Lower lobe of right lung (tissue), 2 donors: ENCODE data around the gene PTPRK. TPM values are rescaled to one million over a fixed set of nuclear protein-coding genes. Genes with fewer than 3 reads are reported as not detected.

ENCODE experiments used
- ATAC-seq, 2 donors: fragments of 200-7000 bp; cut with Tn5 transposase; one replicate each; pipeline ENCODE4 v1.9.1; 2020 to 2022; ENCODE audit warnings: mild to moderate bottlenecking in 2 of 2, moderate library complexity in 2 of 2
- DNase-seq: peaks from one replicate; pipeline ENCODE4 v3.0.0-alpha.2; 2020
- H3K27ac ChIP-seq: fragments of 200-600 bp; one replicate; pipeline ENCODE4 v1.8.0; 2022
- H3K27me3 ChIP-seq: fragments of 200-600 bp; one replicate; pipeline ENCODE4 v1.8.0; 2022; ENCODE audit warnings: low read depth
- H3K36me3 ChIP-seq: fragments of 200-600 bp; one replicate; pipeline ENCODE4 v1.8.0; 2022; ENCODE audit warnings: mild to moderate bottlenecking
- H3K4me1 ChIP-seq: fragments of 200-600 bp; one replicate; pipeline ENCODE4 v1.8.0; 2022
- H3K4me3 ChIP-seq: fragments of 200-600 bp; one replicate; pipeline ENCODE4 v1.8.0; 2022; ENCODE audit warnings: mild to moderate bottlenecking
- H3K9me3 ChIP-seq: fragments of 200-600 bp; one replicate; pipeline ENCODE4 v1.8.0; 2022
- CTCF ChIP-seq: fragments of 200-600 bp; IDR thresholded peaks from one replicate; pipeline ENCODE4 v1.8.0; 2022; ENCODE audit warnings: antibody characterized with exemption, mild to moderate bottlenecking
- intact Hi-C: fragments of 100-400 bp; cut with DNase I; formaldehyde crosslinking; loops from one replicate; pipeline ENCODE4 v1.11.0; 2022
- total RNA-seq: library from RNA; stranded (reverse); fragmentation: NEBNext Ultra II Directional; extraction: Animal tissue kit (Norgen Biotek cat#: 25700); gene quantifications from one replicate; pipeline ENCODE4 v1.2.1, GENCODE V29; 2021
- donor health status: DM: no; HTN: yes; CAD: no; lungs with severe emphysema.

The PTPRK gene
- total RNA-seq, 1 donor from 2014 or later = 62.7 TPM

- no peak overlapping the region for H3K27ac ChIP-seq
- no peak for TF ChIP-seq CTCF
- no peak for ATAC-seq
- H3K4me3 ChIP-seq = no peak overlapping the region
- no peaks in the 10 kb centered on the region for H3K9me3 ChIP-seq
- H3K36me3 ChIP-seq = peaks cover 41% of the 10 kb centered on the region
- intact Hi-C loops = no loop called here
- no peaks in the 10 kb centered on the region for H3K4me1 ChIP-seq
- H3K27me3 ChIP-seq = no peaks in the 10 kb centered on the region
- DNase-seq = no peak
Measured at GRCh38 chr6:127968394-127968793, 552.0 kb downstream of the PTPRK start.

- DNase-seq = no peak
- no peak for ATAC-seq
Measured at GRCh38 chr6:127967708-127968107, 552.7 kb downstream of the PTPRK start.

GRCh38 chr6:127966616-127967015 is 553.8 kb downstream of the PTPRK start:
- Histone ChIP-seq H3K4me1 (no peaks in the 10 kb centered on the region), H3K4me3 (no peak overlapping the region), H3K27me3 (no peaks in the 10 kb centered on the region), H3K9me3 (no peaks in the 10 kb centered on the region), H3K27ac (no peak overlapping the region), H3K36me3 (peaks cover 24% of the 10 kb centered on the region)
- intact Hi-C loops = no loop called here
- ATAC-seq = no peak
- DNase-seq = no peak
- no peak for TF ChIP-seq CTCF

More at GRCh38 chr6:127967708-127968107, 552.7 kb downstream of the PTPRK start:
- H3K27me3 ChIP-seq = no peaks in the 10 kb centered on the region
- H3K9me3 ChIP-seq = no peaks in the 10 kb centered on the region
- H3K27ac ChIP-seq = no peak overlapping the region
- H3K36me3 ChIP-seq = peaks cover 34% of the 10 kb centered on the region
- no peak overlapping the region for H3K4me3 ChIP-seq
- no peak for TF ChIP-seq CTCF
- intact Hi-C loops = no loop called here
- no peaks in the 10 kb centered on the region for H3K4me1 ChIP-seq

- Histone ChIP-seq H3K36me3 (peaks cover 7% of the 10 kb centered on the region), H3K27me3 (no peaks in the 10 kb centered on the region), H3K4me3 (no peak overlapping the region), H3K27ac (no peak overlapping the region), H3K9me3 (no peaks in the 10 kb centered on the region), H3K4me1 (no peaks in the 10 kb centered on the region)
- ATAC-seq = no peak
- DNase-seq = no peak
- TF ChIP-seq CTCF = no peak
- intact Hi-C loops = no loop called here
Measured at GRCh38 chr6:127963495-127963894, 556.9 kb downstream of the PTPRK start.

- Histone ChIP-seq H3K4me1 (no peaks in the 10 kb centered on the region), H3K36me3 (no peaks in the 10 kb centered on the region), H3K9me3 (no peaks in the 10 kb centered on the region), H3K27me3 (no peaks in the 10 kb centered on the region), H3K4me3 (no peak overlapping the region), H3K27ac (no peak overlapping the region)
- DNase-seq (no peak), ATAC-seq (no peak)
- intact Hi-C loops = no loop called here
- no peak for TF ChIP-seq CTCF
Measured at GRCh38 chr6:127959869-127960268, 560.5 kb downstream of the PTPRK start.

- no peak for TF ChIP-seq CTCF
- Histone ChIP-seq H3K4me3 (no peak overlapping the region), H3K27ac (no peak overlapping the region), H3K4me1 (no peaks in the 10 kb centered on the region), H3K9me3 (no peaks in the 10 kb centered on the region), H3K36me3 (no peaks in the 10 kb centered on the region), H3K27me3 (no peaks in the 10 kb centered on the region)
- intact Hi-C loops = no loop called here
- ATAC-seq (no peak), DNase-seq (no peak)
Measured at GRCh38 chr6:127956956-127957355, 563.4 kb downstream of the PTPRK start.
